ENCODE results near the gene PTPRD.

Gene PTPRD

DNA sequence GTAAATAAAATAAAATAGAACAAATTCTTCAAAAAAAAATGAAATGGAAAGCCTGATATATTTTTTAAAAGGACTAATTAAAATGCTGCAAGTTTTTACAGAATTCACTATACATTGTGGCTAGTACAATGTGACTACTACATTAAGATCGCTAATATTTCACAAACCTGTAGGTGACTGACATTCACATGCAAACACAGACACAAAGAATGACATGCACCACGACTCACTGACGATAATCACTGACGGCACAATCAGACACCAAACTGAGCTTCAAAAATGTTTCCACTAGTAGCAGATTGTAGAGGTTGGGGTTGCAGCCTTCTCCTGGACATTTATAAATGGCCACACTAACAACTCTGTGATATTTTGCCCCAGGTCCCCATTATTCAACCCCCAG is 2175.5 kb downstream of the PTPRD start:
- TF ChIP-seq, protein P1, sequence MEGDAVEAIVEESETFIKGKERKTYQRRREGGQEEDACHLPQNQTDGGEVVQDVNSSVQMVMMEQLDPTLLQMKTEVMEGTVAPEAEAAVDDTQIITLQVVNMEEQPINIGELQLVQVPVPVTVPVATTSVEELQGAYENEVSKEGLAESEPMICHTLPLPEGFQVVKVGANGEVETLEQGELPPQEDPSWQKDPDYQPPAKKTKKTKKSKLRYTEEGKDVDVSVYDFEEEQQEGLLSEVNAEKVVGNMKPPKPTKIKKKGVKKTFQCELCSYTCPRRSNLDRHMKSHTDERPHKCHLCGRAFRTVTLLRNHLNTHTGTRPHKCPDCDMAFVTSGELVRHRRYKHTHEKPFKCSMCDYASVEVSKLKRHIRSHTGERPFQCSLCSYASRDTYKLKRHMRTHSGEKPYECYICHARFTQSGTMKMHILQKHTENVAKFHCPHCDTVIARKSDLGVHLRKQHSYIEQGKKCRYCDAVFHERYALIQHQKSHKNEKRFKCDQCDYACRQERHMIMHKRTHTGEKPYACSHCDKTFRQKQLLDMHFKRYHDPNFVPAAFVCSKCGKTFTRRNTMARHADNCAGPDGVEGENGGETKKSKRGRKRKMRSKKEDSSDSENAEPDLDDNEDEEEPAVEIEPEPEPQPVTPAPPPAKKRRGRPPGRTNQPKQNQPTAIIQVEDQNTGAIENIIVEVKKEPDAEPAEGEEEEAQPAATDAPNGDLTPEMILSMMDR (IDR thresholded peaks at IDR 0.05; ENCODE audit: low read depth, low read length, missing control alignments), result no peak
- DNase-seq (ENCODE audit: extremely low read depth, low read depth), result no peak
- no peak overlapping the region for H3K4me3 ChIP-seq (replicated peaks; ENCODE audit: low read depth, low read length)

GRCh38 chr9:8436786-8437185 is 2176.0 kb downstream of the PTPRD start:
- no peak overlapping the region for H3K4me3 ChIP-seq (replicated peaks; ENCODE audit: low read depth, low read length)
- no peak for DNase-seq (ENCODE audit: extremely low read depth, low read depth)
- TF ChIP-seq, protein P1 (IDR thresholded peaks at IDR 0.05; ENCODE audit: low read depth, low read length, missing control alignments), result no peak

DNA sequence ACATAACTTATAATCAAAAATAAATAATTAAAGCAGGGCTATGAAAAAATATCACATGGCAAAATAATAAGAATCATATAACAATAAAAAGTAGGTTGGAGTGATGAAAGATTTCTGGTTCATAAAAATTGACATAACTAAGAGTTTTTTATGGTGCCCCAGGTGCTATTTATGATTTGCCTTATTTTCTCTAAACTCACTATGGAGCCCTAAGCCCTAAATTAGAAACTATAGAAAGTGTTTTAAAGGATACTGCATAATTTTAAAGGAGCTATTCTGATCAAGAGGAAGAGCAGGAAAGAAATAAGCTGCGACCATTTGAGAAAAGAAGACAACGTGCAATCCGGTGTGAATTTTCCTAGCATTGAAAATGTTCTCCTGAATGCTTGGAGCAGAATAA is 2178.2 kb downstream of the PTPRD start:
- no peak overlapping the region for H3K4me3 ChIP-seq (replicated peaks; ENCODE audit: low read depth, low read length)
- DNase-seq (ENCODE audit: extremely low read depth, low read depth), result no peak
- TF ChIP-seq, protein P1 (IDR thresholded peaks at IDR 0.05; ENCODE audit: low read depth, low read length, missing control alignments), result no peak

GRCh38 chr9:8432224-8432623 is 2180.6 kb downstream of the PTPRD start:
- DNase-seq (ENCODE audit: extremely low read depth, low read depth), result no peak
- H3K4me3 ChIP-seq (replicated peaks; ENCODE audit: low read depth, low read length), result no peak overlapping the region
- TF ChIP-seq, protein P1 (IDR thresholded peaks at IDR 0.05; ENCODE audit: low read depth, low read length, missing control alignments), result no peak

GRCh38 chr9:8431505-8431904 is 2181.3 kb downstream of the PTPRD start:
- DNase-seq (ENCODE audit: extremely low read depth, low read depth), result no peak
- TF ChIP-seq, protein P1 (IDR thresholded peaks at IDR 0.05; ENCODE audit: low read depth, low read length, missing control alignments), result no peak
- H3K4me3 ChIP-seq (replicated peaks; ENCODE audit: low read depth, low read length), result no peak overlapping the region

DNA sequence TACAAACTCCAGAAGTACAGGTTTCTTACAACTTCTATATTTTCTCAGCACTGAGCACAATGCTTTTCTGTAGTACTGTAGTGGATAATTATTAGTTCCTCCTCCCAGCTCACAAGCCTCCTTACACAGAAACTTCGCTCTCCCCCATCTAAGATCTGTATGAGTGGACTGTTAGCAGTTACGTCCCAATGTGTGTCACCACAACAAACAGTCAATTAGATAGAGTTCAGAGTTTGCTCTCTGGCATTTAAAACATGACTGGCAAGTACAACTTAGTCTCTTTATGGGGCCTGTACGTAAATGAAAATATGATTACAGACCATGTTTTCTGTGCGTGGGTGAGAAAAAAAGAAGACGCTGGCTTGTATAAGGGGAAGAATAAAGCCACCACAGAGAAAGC is 2181.9 kb downstream of the PTPRD start:
- DNase-seq (ENCODE audit: extremely low read depth, low read depth), result no peak
- no peak overlapping the region for H3K4me3 ChIP-seq (replicated peaks; ENCODE audit: low read depth, low read length)
- TF ChIP-seq, protein P1 (IDR thresholded peaks at IDR 0.05; ENCODE audit: low read depth, low read length, missing control alignments), result no peak

DNA sequence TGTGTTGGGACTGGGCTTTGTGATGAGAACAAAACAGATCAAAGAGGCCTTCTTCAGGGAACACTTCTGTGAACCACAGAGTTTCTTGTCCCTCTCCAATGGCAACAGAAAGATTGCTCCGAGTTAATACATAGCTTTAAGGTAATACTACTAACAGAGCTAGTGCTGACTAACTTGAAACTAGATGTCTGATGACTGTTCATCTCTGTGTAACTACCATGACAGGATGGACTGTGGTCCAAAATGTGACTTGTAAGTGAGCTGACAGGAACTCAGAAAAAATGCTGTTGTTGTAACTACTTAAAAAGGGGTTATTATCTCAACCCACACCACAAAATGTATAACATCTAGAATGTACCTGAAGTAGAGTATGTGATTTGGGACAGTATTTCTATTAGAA is 2183.0 kb downstream of the PTPRD start:
- no peak overlapping the region for H3K4me3 ChIP-seq (replicated peaks; ENCODE audit: low read depth, low read length)
- no peak for DNase-seq (ENCODE audit: extremely low read depth, low read depth)
- TF ChIP-seq, protein P1 (IDR thresholded peaks at IDR 0.05; ENCODE audit: low read depth, low read length, missing control alignments), result no peak
